Measurements from ENCODE around the gene ARID1B. TPM values are rescaled to one million over a fixed set of nuclear protein-coding genes. Genes with fewer than 3 reads are reported as not detected.

The ARID1B gene
- total RNA-seq, 1 donor from 2014 or later: 101 TPM

DNA sequence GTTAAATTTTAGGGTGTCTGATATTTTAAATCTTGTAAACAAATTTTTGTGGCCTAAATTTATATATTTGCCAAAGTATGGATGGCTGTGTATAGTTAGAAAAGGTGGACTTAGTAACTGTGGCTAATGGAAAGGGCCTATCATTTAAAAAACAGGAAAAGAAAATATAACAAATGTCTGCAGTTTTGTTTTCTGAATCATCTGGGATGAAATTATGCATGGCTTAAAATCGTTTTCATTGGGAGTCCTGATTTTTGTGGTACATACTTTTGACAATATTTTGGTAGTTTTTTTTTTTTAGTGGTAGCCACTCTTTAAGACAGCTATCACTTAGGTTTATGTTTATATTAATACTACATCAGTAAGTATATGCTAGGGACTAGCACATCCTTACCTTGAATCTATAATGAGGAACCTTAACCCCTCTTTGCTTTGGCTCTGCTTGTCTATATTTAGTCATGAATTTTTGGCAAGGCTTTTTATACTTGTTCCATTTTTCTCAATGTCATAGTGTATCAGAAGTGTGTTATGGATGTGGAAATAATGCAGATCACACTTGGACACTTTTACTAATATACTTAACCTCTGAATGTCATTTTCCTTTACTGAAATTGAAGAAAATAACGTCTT is 5.6 kb downstream of the ARID1B start:
- Mint-ChIP-seq H3K4me1 (peaks cover 51% of the 10 kb centered on the region), H3K9me3 (no peaks in the 10 kb centered on the region), H3K27ac (ENCODE audit: unreplicated experiment) (no peak overlapping the region), H3K36me3 (ENCODE audit: low read depth) (peaks cover 2% of the 10 kb centered on the region), H3K27me3 (ENCODE audit: low read depth) (peaks cover 3% of the 10 kb centered on the region), H3K4me3 (peak overlapping the region; percentile 74)
- no peak for DNase-seq (ENCODE audit: low read depth, low spot score)
- TF ChIP-seq, protein P1, sequence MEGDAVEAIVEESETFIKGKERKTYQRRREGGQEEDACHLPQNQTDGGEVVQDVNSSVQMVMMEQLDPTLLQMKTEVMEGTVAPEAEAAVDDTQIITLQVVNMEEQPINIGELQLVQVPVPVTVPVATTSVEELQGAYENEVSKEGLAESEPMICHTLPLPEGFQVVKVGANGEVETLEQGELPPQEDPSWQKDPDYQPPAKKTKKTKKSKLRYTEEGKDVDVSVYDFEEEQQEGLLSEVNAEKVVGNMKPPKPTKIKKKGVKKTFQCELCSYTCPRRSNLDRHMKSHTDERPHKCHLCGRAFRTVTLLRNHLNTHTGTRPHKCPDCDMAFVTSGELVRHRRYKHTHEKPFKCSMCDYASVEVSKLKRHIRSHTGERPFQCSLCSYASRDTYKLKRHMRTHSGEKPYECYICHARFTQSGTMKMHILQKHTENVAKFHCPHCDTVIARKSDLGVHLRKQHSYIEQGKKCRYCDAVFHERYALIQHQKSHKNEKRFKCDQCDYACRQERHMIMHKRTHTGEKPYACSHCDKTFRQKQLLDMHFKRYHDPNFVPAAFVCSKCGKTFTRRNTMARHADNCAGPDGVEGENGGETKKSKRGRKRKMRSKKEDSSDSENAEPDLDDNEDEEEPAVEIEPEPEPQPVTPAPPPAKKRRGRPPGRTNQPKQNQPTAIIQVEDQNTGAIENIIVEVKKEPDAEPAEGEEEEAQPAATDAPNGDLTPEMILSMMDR (conservative IDR thresholded peaks at IDR 0.05): no peak

DNA sequence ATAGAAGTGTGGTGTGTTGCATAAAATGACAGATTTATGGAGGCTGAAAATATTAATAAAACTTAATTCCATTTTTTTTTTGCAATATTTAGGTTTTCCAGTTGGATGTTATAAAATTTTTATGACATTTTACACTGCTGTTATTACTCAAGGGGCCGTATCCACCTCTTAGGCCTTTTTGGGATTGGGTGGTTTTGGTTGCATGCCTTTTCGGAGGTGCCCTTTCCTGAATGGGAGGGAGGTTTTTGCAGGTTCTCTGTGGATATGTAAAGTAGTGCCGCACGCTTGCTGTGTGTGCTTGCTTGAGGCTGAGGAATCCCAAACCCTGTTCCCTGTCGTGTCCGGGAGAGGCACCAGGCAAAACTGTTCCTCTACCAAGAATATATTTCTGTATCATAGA is 6.8 kb downstream of the ARID1B start:
- Mint-ChIP-seq H3K4me1 (peaks cover 61% of the 10 kb centered on the region), H3K27me3 (ENCODE audit: low read depth) (peaks cover 3% of the 10 kb centered on the region), H3K36me3 (ENCODE audit: low read depth) (peaks cover 2% of the 10 kb centered on the region), H3K9me3 (no peaks in the 10 kb centered on the region), H3K4me3 (peak overlapping the region; percentile 52), H3K27ac (ENCODE audit: unreplicated experiment) (no peak overlapping the region)
- DNase-seq (ENCODE audit: low read depth, low spot score): no peak
- TF ChIP-seq, protein P1 (conservative IDR thresholded peaks at IDR 0.05): no peak

- no peak for DNase-seq (ENCODE audit: low read depth, low spot score)
- TF ChIP-seq, protein P1 (conservative IDR thresholded peaks at IDR 0.05): no peak
- no peaks in the 10 kb centered on the region for H3K27me3 Mint-ChIP-seq (ENCODE audit: low read depth)
- no peak overlapping the region for H3K27ac Mint-ChIP-seq (ENCODE audit: unreplicated experiment)
- no peaks in the 10 kb centered on the region for H3K9me3 Mint-ChIP-seq
- no peak overlapping the region for H3K4me3 Mint-ChIP-seq
- peaks cover 2% of the 10 kb centered on the region for H3K36me3 Mint-ChIP-seq (ENCODE audit: low read depth)
- peaks cover 72% of the 10 kb centered on the region for H3K4me1 Mint-ChIP-seq
Observed at GRCh38 chr6:156786652-156787051, 9.5 kb downstream of the ARID1B start.

GRCh38 chr6:156787569-156788492 is 10.7 kb downstream of the ARID1B start:
- TF ChIP-seq, protein P1 (conservative IDR thresholded peaks at IDR 0.05): no peak
- H3K27ac Mint-ChIP-seq (ENCODE audit: unreplicated experiment): peak overlapping the region; percentile 30
- no peaks in the 10 kb centered on the region for H3K9me3 Mint-ChIP-seq
- H3K27me3 Mint-ChIP-seq (ENCODE audit: low read depth): no peaks in the 10 kb centered on the region
- H3K4me1 Mint-ChIP-seq: peaks cover 73% of the 10 kb centered on the region
- H3K36me3 Mint-ChIP-seq (ENCODE audit: low read depth): peaks cover 2% of the 10 kb centered on the region
- H3K4me3 Mint-ChIP-seq: no peak overlapping the region
- DNase-seq (ENCODE audit: low read depth, low spot score): no peak

- Mint-ChIP-seq H3K4me3 (peak overlapping the region; percentile 33), H3K27ac (ENCODE audit: unreplicated experiment) (no peak overlapping the region), H3K4me1 (peaks cover 62% of the 10 kb centered on the region)
Observed at GRCh38 chr6:156789081-156789943, 12.1 kb downstream of the ARID1B start.

More at GRCh38 chr6:156789081-156789943, 12.1 kb downstream of the ARID1B start:
- DNase-seq (ENCODE audit: low read depth, low spot score): no peak
- no peaks in the 10 kb centered on the region for H3K9me3 Mint-ChIP-seq
- no peaks in the 10 kb centered on the region for H3K27me3 Mint-ChIP-seq (ENCODE audit: low read depth)
- TF ChIP-seq, protein P1 (conservative IDR thresholded peaks at IDR 0.05): no peak
- H3K36me3 Mint-ChIP-seq (ENCODE audit: low read depth): no peaks in the 10 kb centered on the region

Measured in neural crest cell (in vitro differentiated cells).